Gastroesophageal sphincter (tissue), 3 donors: ENCODE measurements around the gene TMEM176B.
A peak's percentile ranks its signal among the peaks of the same experiment; 100 is the strongest.

ENCODE experiments used
- CTCF ChIP-seq, 4 experiments: fragments of 200-600 bp in 2 of 4; fragments of 450-650 bp in 2 of 4; sonication (generic) in 1 of 4; IDR thresholded peaks; one replicate each; pipeline ENCODE4 v1.5.1; 2017 to 2019; ENCODE audit warnings: antibody characterized with exemption in 4 of 4, mild to moderate bottlenecking in 2 of 4, moderate library complexity in 2 of 4
- EP300 ChIP-seq: sonication (generic); formaldehyde crosslinking; IDR thresholded peaks from one replicate; pipeline ENCODE4 v1.6.1; 2017; ENCODE audit warnings: antibody characterized with exemption, mild to moderate bottlenecking
- POLR2A ChIP-seq, 2 donors: fragments of 450-650 bp; IDR thresholded peaks; one replicate each; pipeline ENCODE4 v1.6.1; 2017; ENCODE audit warnings: antibody characterized with exemption in 2 of 2, mild to moderate bottlenecking in 2 of 2, moderate library complexity in 1 of 2

- TF ChIP-seq CTCF (IDR thresholded peaks at IDR 0.05) (peak in 1 of 4 experiments; percentile 15), POLR2A (IDR thresholded peaks at IDR 0.05) (no peak), EP300 (no peak)
These were observed 46.1 kb downstream of the TMEM176B start for GRCh38 chr7:150753826-150754603.
